ENCODE measurements around the gene FEZ2.

The FEZ2 gene

DNA sequence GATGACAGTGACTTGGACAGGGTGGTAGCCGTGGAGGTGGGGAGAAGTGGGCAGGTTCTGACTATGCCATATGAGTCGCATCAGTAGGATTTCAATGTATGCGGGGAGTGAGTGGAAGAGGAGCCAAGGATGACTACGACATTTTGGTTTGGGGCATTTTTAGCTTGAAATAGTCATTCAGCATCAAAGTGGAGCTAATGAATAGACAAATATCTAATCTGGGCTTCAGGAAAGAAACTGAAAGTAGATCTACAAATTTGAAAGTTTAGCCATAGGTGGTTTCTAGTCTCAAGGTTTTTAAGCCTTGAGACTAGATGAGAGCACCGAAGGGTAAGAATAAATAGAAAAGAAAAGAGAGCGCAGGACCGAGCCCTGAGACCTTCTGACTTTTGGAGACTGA is 58.3 kb downstream of the FEZ2 start:
- H3K27me3 ChIP-seq (ENCODE audit: control insufficient read depth in 5 of 5, insufficient read depth in 4 of 5, low read length in 5 of 5) = no peaks in the 10 kb centered on the region
- H3K4me3 ChIP-seq (ENCODE audit: low read depth in 1 of 5, low read length in 5 of 5) = no peak overlapping the region
- no peaks in the 10 kb centered on the region for H3K9me3 ChIP-seq (ENCODE audit: control insufficient read depth in 5 of 5, low read length in 5 of 5)
- peaks cover 37 to 79% (median 68%) of the 10 kb centered on the region in 5 donors for H3K36me3 ChIP-seq (ENCODE audit: control insufficient read depth in 5 of 5, insufficient read depth in 5 of 5, low read length in 5 of 5)
- peaks cover 0 to 18% (median 2%) of the 10 kb centered on the region in 5 donors for H3K4me1 ChIP-seq (ENCODE audit: control insufficient read depth in 5 of 5, insufficient read depth in 5 of 5, low read length in 5 of 5)
- peak overlapping the region; percentile 46 for H3K27ac ChIP-seq (ENCODE audit: low read depth, low read length)
- no peak overlapping the region for H3K9ac ChIP-seq (ENCODE audit: low read length in 5 of 5)

DNA sequence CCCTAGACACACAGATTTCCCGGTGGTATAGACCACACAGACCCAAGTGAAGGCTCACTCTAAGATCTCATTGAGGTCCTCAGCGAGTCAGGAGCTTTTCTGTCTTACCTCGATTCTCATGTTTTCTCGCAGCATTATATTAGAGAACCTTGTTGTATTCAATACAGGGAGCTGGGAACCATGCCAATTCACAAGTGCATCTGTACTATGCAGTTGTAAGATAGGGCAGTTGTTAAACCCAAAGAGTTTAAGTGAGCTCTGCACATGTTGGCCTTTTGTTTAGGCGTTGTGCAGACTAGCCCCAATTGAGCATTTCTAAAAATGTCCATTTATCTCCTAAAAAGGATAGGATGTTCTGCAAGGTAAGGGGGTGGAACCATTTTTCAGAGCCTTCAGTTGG is 59.6 kb downstream of the FEZ2 start:
- Histone ChIP-seq H3K9ac (ENCODE audit: low read length in 5 of 5) (no peak overlapping the region), H3K36me3 (ENCODE audit: control insufficient read depth in 5 of 5, insufficient read depth in 5 of 5, low read length in 5 of 5) (peaks cover 28 to 73% (median 59%) of the 10 kb centered on the region in 5 donors), H3K27ac (ENCODE audit: low read depth, low read length) (no peak overlapping the region), H3K4me1 (ENCODE audit: control insufficient read depth in 5 of 5, insufficient read depth in 5 of 5, low read length in 5 of 5) (peaks cover 0 to 18% (median 2%) of the 10 kb centered on the region in 5 donors), H3K9me3 (ENCODE audit: control insufficient read depth in 5 of 5, low read length in 5 of 5) (peaks cover 0 to 8% (median 0%) of the 10 kb centered on the region in 5 donors), H3K4me3 (ENCODE audit: low read depth in 1 of 5, low read length in 5 of 5) (no peak overlapping the region), H3K27me3 (ENCODE audit: control insufficient read depth in 5 of 5, insufficient read depth in 4 of 5, low read length in 5 of 5) (no peaks in the 10 kb centered on the region)

DNA sequence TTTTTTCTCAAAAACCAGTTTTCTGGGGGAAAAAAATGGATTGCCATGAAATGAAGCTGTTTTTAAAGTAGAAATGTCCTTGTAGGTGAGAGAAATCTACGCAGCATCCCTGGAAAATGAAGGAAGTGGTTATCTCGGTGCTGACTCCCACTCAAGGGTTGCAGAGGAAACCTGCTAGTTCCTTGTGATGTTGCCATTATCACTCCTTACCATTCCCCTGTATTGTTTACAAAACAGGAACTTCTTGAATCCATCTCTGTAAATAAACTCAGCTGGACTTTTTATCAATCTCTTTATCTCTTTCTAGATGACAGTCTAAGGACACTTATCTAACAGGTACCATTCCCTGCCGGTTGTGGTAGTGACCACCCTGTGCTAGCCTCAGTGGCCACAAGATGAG is 61.2 kb downstream of the FEZ2 start:
- Histone ChIP-seq H3K4me3 (ENCODE audit: low read depth in 1 of 5, low read length in 5 of 5) (no peak overlapping the region), H3K27ac (ENCODE audit: low read depth, low read length) (no peak overlapping the region), H3K9ac (ENCODE audit: low read length in 5 of 5) (no peak overlapping the region), H3K4me1 (ENCODE audit: control insufficient read depth in 5 of 5, insufficient read depth in 5 of 5, low read length in 5 of 5) (peaks cover 0 to 10% (median 0%) of the 10 kb centered on the region in 5 donors), H3K9me3 (ENCODE audit: control insufficient read depth in 5 of 5, low read length in 5 of 5) (peaks cover 0 to 8% (median 0%) of the 10 kb centered on the region in 5 donors), H3K27me3 (ENCODE audit: control insufficient read depth in 5 of 5, insufficient read depth in 4 of 5, low read length in 5 of 5) (no peaks in the 10 kb centered on the region), H3K36me3 (ENCODE audit: control insufficient read depth in 5 of 5, insufficient read depth in 5 of 5, low read length in 5 of 5) (peaks cover 31 to 75% (median 64%) of the 10 kb centered on the region in 5 donors)

DNA sequence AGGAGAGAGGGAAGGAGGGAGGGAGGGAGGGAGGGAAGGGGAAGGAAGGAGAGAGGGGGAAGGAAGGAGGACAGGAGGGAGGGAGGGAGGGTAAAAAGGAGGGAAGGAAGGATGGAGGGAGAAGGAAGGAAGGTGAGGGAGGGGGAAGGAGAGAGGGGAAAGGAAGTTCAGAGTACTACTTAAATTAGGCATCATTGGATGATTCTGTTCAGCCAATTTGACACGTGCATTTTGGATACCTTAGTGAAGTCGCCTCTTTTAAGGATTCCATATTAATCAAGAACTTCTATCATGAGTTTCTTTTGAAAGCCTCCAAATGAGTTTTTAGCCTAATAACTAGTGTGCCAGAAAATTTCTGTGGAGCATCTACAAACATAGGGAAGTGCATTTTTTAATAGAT is 62.9 kb downstream of the FEZ2 start:
- peaks cover 22 to 61% (median 50%) of the 10 kb centered on the region in 5 donors for H3K36me3 ChIP-seq (ENCODE audit: control insufficient read depth in 5 of 5, insufficient read depth in 5 of 5, low read length in 5 of 5)
- H3K27ac ChIP-seq (ENCODE audit: low read depth, low read length) = no peak overlapping the region
- peaks cover 0 to 12% (median 10%) of the 10 kb centered on the region in 5 donors for H3K4me1 ChIP-seq (ENCODE audit: control insufficient read depth in 5 of 5, insufficient read depth in 5 of 5, low read length in 5 of 5)
- H3K4me3 ChIP-seq (ENCODE audit: low read depth in 1 of 5, low read length in 5 of 5) = no peak overlapping the region
- H3K27me3 ChIP-seq (ENCODE audit: control insufficient read depth in 5 of 5, insufficient read depth in 4 of 5, low read length in 5 of 5) = no peaks in the 10 kb centered on the region
- H3K9ac ChIP-seq (ENCODE audit: low read length in 5 of 5) = no peak overlapping the region
- H3K9me3 ChIP-seq (ENCODE audit: control insufficient read depth in 5 of 5, low read length in 5 of 5) = peaks cover 0 to 8% (median 0%) of the 10 kb centered on the region in 5 donors

DNA sequence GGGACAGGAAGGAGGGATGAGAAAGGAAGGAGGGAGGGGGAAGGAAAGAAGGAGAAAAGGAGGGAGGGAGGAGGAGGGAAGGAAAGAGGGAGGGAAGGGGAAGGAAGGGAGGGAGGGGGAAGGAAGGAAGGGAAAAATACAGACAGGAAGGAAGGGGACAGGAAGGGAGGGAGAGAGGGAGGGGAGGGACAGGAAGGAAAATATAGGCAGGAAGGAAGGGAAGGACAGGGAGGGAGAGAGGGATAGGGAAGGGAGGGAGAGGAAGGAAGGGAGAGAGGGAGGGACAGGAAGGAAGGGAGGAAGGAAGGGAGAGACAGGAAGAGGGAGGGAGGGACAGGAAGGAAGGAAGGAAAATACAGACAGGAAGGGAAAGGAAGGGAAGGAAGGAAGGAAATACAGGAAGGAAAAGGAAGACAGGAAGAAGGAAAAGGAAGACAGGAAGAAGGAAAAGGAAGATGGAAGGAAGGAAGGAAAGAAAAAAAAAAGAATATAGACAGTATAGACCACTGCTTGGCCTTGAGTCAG is 63.6 kb downstream of the FEZ2 start:
- peak overlapping the region; percentile 34 for H3K27ac ChIP-seq (ENCODE audit: low read depth, low read length)
- no peaks in the 10 kb centered on the region for H3K27me3 ChIP-seq (ENCODE audit: control insufficient read depth in 5 of 5, insufficient read depth in 4 of 5, low read length in 5 of 5)
- H3K4me1 ChIP-seq (ENCODE audit: control insufficient read depth in 5 of 5, insufficient read depth in 5 of 5, low read length in 5 of 5) = peaks cover 0 to 16% (median 12%) of the 10 kb centered on the region in 5 donors
- peak overlapping the region in 1 of 5 donors; percentile 23 for H3K4me3 ChIP-seq (ENCODE audit: low read depth in 1 of 5, low read length in 5 of 5)
- H3K9me3 ChIP-seq (ENCODE audit: control insufficient read depth in 5 of 5, low read length in 5 of 5) = peaks cover 0 to 8% (median 0%) of the 10 kb centered on the region in 5 donors
- H3K9ac ChIP-seq (ENCODE audit: low read length in 5 of 5) = no peak overlapping the region
- peaks cover 24 to 55% (median 47%) of the 10 kb centered on the region in 5 donors for H3K36me3 ChIP-seq (ENCODE audit: control insufficient read depth in 5 of 5, insufficient read depth in 5 of 5, low read length in 5 of 5)

DNA sequence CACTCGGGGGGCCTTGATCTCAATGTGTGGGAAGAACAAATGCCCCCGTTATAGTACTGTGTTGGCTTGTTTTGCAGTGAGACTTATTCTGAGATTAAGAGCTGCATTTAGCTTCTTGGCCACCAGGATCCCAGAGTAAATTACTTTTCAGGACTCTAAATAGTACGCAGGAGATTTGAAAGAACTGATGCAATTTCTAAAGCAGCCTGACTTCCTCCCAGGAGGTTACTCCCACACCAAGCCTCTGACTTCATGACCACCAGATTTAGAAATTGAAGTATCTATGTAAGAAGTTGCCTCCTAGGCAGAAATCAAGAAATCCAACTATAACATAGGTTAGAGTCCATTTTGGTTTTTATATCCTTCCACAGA is 67.0 kb downstream of the FEZ2 start:
- no peaks in the 10 kb centered on the region for H3K27me3 ChIP-seq (ENCODE audit: control insufficient read depth in 5 of 5, insufficient read depth in 4 of 5, low read length in 5 of 5)
- H3K36me3 ChIP-seq (ENCODE audit: control insufficient read depth in 5 of 5, insufficient read depth in 5 of 5, low read length in 5 of 5) = peaks cover 18 to 37% (median 26%) of the 10 kb centered on the region in 5 donors
- H3K27ac ChIP-seq (ENCODE audit: low read depth, low read length) = peak overlapping the region; percentile 39
- peak overlapping the region in 1 of 5 donors; percentile 4 for H3K4me3 ChIP-seq (ENCODE audit: low read depth in 1 of 5, low read length in 5 of 5)
- no peak overlapping the region for H3K9ac ChIP-seq (ENCODE audit: low read length in 5 of 5)
- peaks cover 0 to 16% (median 12%) of the 10 kb centered on the region in 5 donors for H3K4me1 ChIP-seq (ENCODE audit: control insufficient read depth in 5 of 5, insufficient read depth in 5 of 5, low read length in 5 of 5)
- peaks cover 0 to 8% (median 0%) of the 10 kb centered on the region in 5 donors for H3K9me3 ChIP-seq (ENCODE audit: control insufficient read depth in 5 of 5, low read length in 5 of 5)

DNA sequence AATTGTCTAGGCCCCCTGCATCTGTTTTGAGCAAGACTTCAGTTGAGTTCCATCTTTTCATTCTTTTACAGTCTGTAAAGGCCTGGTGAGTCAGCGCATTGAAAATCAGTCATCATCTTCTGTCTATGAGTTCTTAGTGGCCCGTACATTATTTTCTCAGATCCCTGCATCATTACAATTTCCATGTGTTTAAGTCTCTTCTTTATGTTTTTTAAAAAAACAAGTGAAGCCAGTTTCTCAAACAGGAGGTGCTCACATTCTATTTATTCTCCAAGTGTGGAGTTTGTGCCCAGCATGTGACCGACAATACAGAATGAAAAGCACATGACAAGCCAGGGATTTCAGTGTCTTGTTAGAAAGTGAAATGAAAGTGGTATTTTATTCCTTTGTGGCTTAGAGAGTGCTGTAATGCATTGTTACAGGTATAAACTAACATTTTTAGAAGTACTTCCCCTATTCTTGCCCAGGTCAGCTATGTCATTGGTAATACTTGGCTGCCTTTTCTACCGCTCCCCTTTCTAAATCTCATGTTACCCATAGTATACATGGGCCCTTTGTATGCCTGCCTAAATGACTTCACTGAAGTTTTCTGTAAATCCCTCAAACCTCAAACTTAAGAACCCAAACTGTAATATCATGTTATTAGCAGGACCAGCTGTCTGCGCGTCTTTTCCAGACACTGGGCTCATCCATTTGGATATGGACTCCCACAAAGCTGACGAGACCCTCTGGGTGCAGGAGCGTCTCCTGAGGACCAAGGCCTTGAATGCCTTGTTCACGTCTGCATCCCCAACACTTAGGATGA is 67.6 kb downstream of the FEZ2 start:
- H3K9me3 ChIP-seq (ENCODE audit: control insufficient read depth in 5 of 5, low read length in 5 of 5) = peaks cover 0 to 8% (median 0%) of the 10 kb centered on the region in 5 donors

DNA sequence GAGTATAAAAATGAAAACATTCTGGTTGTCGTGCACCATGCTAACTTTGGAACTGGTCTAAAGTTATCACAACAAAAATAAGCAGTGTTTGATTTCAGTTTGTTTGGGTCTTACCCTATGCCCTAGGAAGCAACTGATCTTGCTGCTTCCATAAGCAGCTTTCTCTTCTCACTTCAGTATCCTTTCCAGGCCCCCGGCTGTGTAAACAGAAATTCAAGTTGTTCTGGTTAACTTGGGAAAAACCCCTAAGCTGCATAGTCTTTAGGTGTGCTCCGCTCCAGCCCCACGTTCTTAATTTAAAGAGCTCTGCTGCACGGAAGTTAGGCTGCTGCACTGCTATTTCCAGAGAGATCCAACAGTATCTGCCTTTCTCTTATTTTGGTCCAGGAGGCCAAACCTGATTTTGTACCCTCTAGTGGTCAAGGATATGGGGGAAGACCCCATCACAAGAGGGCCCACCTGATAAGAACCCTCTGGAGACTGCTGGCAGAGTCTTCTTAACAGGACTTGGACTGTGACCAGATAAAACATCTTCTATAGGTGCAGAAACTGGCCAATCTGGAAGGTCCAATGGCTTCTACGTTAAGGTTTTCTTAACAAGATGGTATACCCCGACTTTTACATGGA is 69.1 kb downstream of the FEZ2 start:
- Histone ChIP-seq H3K9me3 (ENCODE audit: control insufficient read depth in 5 of 5, low read length in 5 of 5) (peaks cover 0 to 2% (median 0%) of the 10 kb centered on the region in 5 donors), H3K4me1 (ENCODE audit: control insufficient read depth in 5 of 5, insufficient read depth in 5 of 5, low read length in 5 of 5) (peaks cover 0 to 16% (median 12%) of the 10 kb centered on the region in 5 donors), H3K9ac (ENCODE audit: low read length in 5 of 5) (no peak overlapping the region), H3K27me3 (ENCODE audit: control insufficient read depth in 5 of 5, insufficient read depth in 4 of 5, low read length in 5 of 5) (no peaks in the 10 kb centered on the region), H3K4me3 (ENCODE audit: low read depth in 1 of 5, low read length in 5 of 5) (no peak overlapping the region), H3K27ac (ENCODE audit: low read depth, low read length) (no peak overlapping the region), H3K36me3 (ENCODE audit: control insufficient read depth in 5 of 5, insufficient read depth in 5 of 5, low read length in 5 of 5) (peaks cover 28 to 52% (median 31%) of the 10 kb centered on the region in 5 donors)

More for the DNA sequence above, 67.6 kb downstream of the FEZ2 start:
- Histone ChIP-seq H3K4me3 (ENCODE audit: low read depth in 1 of 5, low read length in 5 of 5) (peak overlapping the region in 1 of 5 donors; percentile 4), H3K9ac (ENCODE audit: low read length in 5 of 5) (peak overlapping the region in 1 of 5 donors; percentile 20), H3K4me1 (ENCODE audit: control insufficient read depth in 5 of 5, insufficient read depth in 5 of 5, low read length in 5 of 5) (peaks cover 0 to 16% (median 12%) of the 10 kb centered on the region in 5 donors), H3K36me3 (ENCODE audit: control insufficient read depth in 5 of 5, insufficient read depth in 5 of 5, low read length in 5 of 5) (peaks cover 17 to 37% (median 26%) of the 10 kb centered on the region in 5 donors), H3K27me3 (ENCODE audit: control insufficient read depth in 5 of 5, insufficient read depth in 4 of 5, low read length in 5 of 5) (no peaks in the 10 kb centered on the region), H3K27ac (ENCODE audit: low read depth, low read length) (peak overlapping the region; percentile 39)

DNA sequence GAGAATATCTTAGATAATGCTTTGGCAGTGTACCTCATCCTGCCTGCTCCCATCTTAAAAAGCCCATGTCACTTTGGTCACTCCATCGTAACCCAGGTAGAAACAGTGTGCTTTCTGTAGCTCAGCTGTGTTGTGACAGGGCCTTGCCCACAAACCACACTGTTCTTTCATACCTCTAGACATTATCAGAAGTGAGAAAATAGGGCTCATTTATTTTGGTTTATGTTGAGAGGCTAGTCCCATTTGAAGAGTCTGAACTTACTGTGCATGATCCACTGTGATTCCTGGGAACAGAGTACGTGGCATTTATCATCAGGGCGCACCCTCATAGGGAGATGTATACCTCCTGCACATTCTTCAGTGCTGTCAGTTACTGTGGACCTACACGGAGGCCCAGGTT is 69.7 kb downstream of the FEZ2 start:
- Histone ChIP-seq H3K4me1 (ENCODE audit: control insufficient read depth in 5 of 5, insufficient read depth in 5 of 5, low read length in 5 of 5) (peaks cover 0 to 16% (median 12%) of the 10 kb centered on the region in 5 donors), H3K27ac (ENCODE audit: low read depth, low read length) (no peak overlapping the region), H3K9ac (ENCODE audit: low read length in 5 of 5) (no peak overlapping the region), H3K27me3 (ENCODE audit: control insufficient read depth in 5 of 5, insufficient read depth in 4 of 5, low read length in 5 of 5) (no peaks in the 10 kb centered on the region), H3K36me3 (ENCODE audit: control insufficient read depth in 5 of 5, insufficient read depth in 5 of 5, low read length in 5 of 5) (peaks cover 34 to 58% (median 36%) of the 10 kb centered on the region in 5 donors), H3K9me3 (ENCODE audit: control insufficient read depth in 5 of 5, low read length in 5 of 5) (no peaks in the 10 kb centered on the region), H3K4me3 (ENCODE audit: low read depth in 1 of 5, low read length in 5 of 5) (no peak overlapping the region)

DNA sequence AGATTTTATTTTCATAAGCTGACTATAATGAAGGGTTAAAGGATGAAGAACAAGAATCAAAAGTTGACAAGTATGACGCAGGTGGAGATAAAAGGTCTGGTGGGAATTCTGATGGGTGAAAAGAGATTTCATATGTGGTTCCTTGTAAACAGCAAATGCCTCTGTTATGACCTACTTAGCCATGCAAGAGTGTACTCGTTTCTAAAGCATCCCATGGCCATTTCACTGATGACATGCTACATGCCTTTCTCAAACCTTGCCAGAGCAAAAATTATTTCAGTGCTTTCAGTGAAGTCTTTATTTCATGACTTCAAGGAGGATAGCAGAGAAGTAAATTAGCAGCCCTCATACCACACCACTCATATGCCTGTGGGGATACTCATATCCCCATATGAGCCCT is 71.7 kb downstream of the FEZ2 start:
- Histone ChIP-seq H3K36me3 (ENCODE audit: control insufficient read depth in 5 of 5, insufficient read depth in 5 of 5, low read length in 5 of 5) (peaks cover 40 to 58% (median 42%) of the 10 kb centered on the region in 5 donors), H3K27me3 (ENCODE audit: control insufficient read depth in 5 of 5, insufficient read depth in 4 of 5, low read length in 5 of 5) (no peaks in the 10 kb centered on the region), H3K9ac (ENCODE audit: low read length in 5 of 5) (no peak overlapping the region), H3K4me1 (ENCODE audit: control insufficient read depth in 5 of 5, insufficient read depth in 5 of 5, low read length in 5 of 5) (peaks cover 0 to 15% (median 12%) of the 10 kb centered on the region in 5 donors), H3K27ac (ENCODE audit: low read depth, low read length) (no peak overlapping the region), H3K9me3 (ENCODE audit: control insufficient read depth in 5 of 5, low read length in 5 of 5) (no peaks in the 10 kb centered on the region), H3K4me3 (ENCODE audit: low read depth in 1 of 5, low read length in 5 of 5) (no peak overlapping the region)
